22Rv1 (cell line): ENCODE data around the gene THRA.

ENCODE experiments used
- ZFX ChIP-seq: fragments of 450-650 bp; IDR thresholded peaks from 2 replicates; pipeline ENCODE4 v1.6.1; 2017; ENCODE audit warnings: antibody characterized with exemption, borderline replicate concordance
- TF ChIP-seq, protein P1 (sequence below): fragments of 450-650 bp; IDR thresholded peaks from 2 replicates; pipeline ENCODE4 v1.5.1; 2017; ENCODE audit warnings: mild to moderate bottlenecking

DNA sequence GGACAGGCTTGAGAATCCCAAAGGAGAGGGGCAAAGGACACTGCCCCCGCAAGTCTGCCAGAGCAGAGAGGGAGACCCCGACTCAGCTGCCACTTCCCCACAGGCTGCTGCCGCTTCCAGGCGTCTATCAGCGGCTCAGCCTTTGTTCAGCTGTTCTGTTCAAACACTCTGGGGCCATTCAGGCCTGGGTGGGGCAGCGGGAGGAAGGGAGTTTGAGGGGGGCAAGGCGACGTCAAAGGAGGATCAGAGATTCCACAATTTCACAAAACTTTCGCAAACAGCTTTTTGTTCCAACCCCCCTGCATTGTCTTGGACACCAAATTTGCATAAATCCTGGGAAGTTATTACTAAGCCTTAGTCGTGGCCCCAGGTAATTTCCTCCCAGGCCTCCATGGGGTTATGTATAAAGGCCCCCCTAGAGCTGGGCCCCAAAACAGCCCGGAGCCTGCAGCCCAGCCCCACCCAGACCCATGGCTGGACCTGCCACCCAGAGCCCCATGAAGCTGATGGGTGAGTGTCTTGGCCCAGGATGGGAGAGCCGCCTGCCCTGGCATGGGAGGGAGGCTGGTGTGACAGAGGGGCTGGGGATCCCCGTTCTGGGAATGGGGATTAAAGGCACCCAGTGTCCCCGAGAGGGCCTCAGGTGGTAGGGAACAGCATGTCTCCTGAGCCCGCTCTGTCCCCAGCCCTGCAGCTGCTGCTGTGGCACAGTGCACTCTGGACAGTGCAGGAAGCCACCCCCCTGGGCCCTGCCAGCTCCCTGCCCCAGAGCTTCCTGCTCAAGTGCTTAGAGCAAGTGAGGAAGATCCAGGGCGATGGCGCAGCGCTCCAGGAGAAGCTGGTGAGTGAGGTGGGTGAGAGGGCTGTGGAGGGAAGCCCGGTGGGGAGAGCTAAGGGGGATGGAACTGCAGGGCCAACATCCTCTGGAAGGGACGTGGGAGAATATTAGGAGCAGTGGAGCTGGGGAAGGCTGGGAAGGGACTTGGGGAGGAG lies 47.5 kb upstream of the THRA start, which contains the start of gene CSF3:
- TF ChIP-seq, protein P1, sequence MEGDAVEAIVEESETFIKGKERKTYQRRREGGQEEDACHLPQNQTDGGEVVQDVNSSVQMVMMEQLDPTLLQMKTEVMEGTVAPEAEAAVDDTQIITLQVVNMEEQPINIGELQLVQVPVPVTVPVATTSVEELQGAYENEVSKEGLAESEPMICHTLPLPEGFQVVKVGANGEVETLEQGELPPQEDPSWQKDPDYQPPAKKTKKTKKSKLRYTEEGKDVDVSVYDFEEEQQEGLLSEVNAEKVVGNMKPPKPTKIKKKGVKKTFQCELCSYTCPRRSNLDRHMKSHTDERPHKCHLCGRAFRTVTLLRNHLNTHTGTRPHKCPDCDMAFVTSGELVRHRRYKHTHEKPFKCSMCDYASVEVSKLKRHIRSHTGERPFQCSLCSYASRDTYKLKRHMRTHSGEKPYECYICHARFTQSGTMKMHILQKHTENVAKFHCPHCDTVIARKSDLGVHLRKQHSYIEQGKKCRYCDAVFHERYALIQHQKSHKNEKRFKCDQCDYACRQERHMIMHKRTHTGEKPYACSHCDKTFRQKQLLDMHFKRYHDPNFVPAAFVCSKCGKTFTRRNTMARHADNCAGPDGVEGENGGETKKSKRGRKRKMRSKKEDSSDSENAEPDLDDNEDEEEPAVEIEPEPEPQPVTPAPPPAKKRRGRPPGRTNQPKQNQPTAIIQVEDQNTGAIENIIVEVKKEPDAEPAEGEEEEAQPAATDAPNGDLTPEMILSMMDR = no peak
- no peak for TF ChIP-seq ZFX
